ENCODE measurements around the gene C3orf62. TPM values are rescaled to one million over a fixed set of nuclear protein-coding genes. Genes with fewer than 3 reads are reported as not detected.

C3orf62 gene
- total RNA-seq, 1 experiment from 2014 or later, result 5.9 TPM

- no peak for ATAC-seq
- TF ChIP-seq YY1 (IDR thresholded peaks at IDR 0.05; ENCODE audit: extremely low read depth, insufficient replicate concordance, low read depth, low read length), result no peak
- no peak for TF ChIP-seq MAX (IDR thresholded peaks at IDR 0.05)
- no peak for TF ChIP-seq EGR1 (IDR thresholded peaks at IDR 0.05; ENCODE audit: low read depth)
- no peak for TF ChIP-seq ZFX (IDR thresholded peaks at IDR 0.05)
- no peak for TF ChIP-seq POLR2A (IDR thresholded peaks at IDR 0.05; ENCODE audit: borderline replicate concordance, extremely low read depth, insufficient read depth, insufficient read length)
- no peak overlapping the region for H3K27ac ChIP-seq (ENCODE audit: low read depth, low read length)
- intact Hi-C loops (cut with micrococcal nuclease), result no loop called here
- no peaks in the 10 kb centered on the region for H3K9me2 ChIP-seq (ENCODE audit: insufficient read depth)
- H3K79me2 ChIP-seq (ENCODE audit: insufficient read depth, low read length), result no peaks in the 10 kb centered on the region
- no peak overlapping the region for H3K9ac ChIP-seq (ENCODE audit: low read length)
- no peaks in the 10 kb centered on the region for H3K27me3 ChIP-seq (ENCODE audit: insufficient read depth, low read length)
- H3K4me1 ChIP-seq (ENCODE audit: control insufficient read depth in 1 of 2, insufficient read depth in 2 of 2, low read length in 2 of 2), result no peaks in the 10 kb centered on the region
- no peak overlapping the region for H3K4me2 ChIP-seq (ENCODE audit: low read length)
- POLR2A ChIA-PET, result no interaction called here
- no peak for DNase-seq (ENCODE audit: low read depth, low spot score)
- H3K9me3 ChIP-seq (ENCODE audit: control insufficient read depth in 1 of 2, insufficient read depth in 1 of 2, low read depth in 1 of 2, low read length in 2 of 2), result no peaks in the 10 kb centered on the region
- H3K36me3 ChIP-seq (ENCODE audit: control insufficient read depth in 1 of 2, insufficient read depth in 2 of 2, low read length in 2 of 2), result peaks cover 16 to 17% of the 10 kb centered on the region in 2 experiments; a peak in 3 of 4 replicates
- BruUV-seq (replicated peaks), result no TSS peak
- H2AFZ ChIP-seq (ENCODE audit: low read depth, low read length, poor library complexity, severe bottlenecking), result no peak overlapping the region
- RAD21 ChIA-PET (ENCODE audit: low non-redundant PET in 1 of 2, low total read pairs in 2 of 2, uncharacterized antibody in 2 of 2, unreplicated experiment in 2 of 2), result no interaction called here
- no peaks in the 10 kb centered on the region for H4K20me1 ChIP-seq (ENCODE audit: insufficient read depth)
- no peak overlapping the region for H3K4me3 ChIP-seq (replicated peaks in 1 of 2; ENCODE audit: low read depth in 1 of 2, low read length in 2 of 2)
- CTCF ChIA-PET, result no interaction called here
Measured at GRCh38 chr3:49311283-49311682, 34.3 kb upstream of the C3orf62 start.

GRCh38 chr3:49310677-49311076 is 33.6 kb upstream of the C3orf62 start:
- Histone ChIP-seq H3K4me1 (ENCODE audit: control insufficient read depth in 1 of 2, insufficient read depth in 2 of 2, low read length in 2 of 2) (no peaks in the 10 kb centered on the region), H3K9ac (ENCODE audit: low read length) (no peak overlapping the region), H3K4me3 (replicated peaks in 1 of 2; ENCODE audit: low read depth in 1 of 2, low read length in 2 of 2) (no peak overlapping the region), H3K79me2 (ENCODE audit: insufficient read depth, low read length) (no peaks in the 10 kb centered on the region), H4K20me1 (ENCODE audit: insufficient read depth) (no peaks in the 10 kb centered on the region), H3K9me3 (ENCODE audit: control insufficient read depth in 1 of 2, insufficient read depth in 1 of 2, low read depth in 1 of 2, low read length in 2 of 2) (no peaks in the 10 kb centered on the region), H2AFZ (ENCODE audit: low read depth, low read length, poor library complexity, severe bottlenecking) (no peak overlapping the region), H3K27ac (ENCODE audit: low read depth, low read length) (no peak overlapping the region), H3K36me3 (ENCODE audit: control insufficient read depth in 1 of 2, insufficient read depth in 2 of 2, low read length in 2 of 2) (peaks cover 17 to 18% of the 10 kb centered on the region in 2 experiments; a peak in 3 of 4 replicates), H3K4me2 (ENCODE audit: low read length) (no peak overlapping the region), H3K9me2 (ENCODE audit: insufficient read depth) (no peaks in the 10 kb centered on the region), H3K27me3 (ENCODE audit: insufficient read depth, low read length) (no peaks in the 10 kb centered on the region)
- ChIA-PET POLR2A (no interaction called here), RAD21 (ENCODE audit: low non-redundant PET in 1 of 2, low total read pairs in 2 of 2, uncharacterized antibody in 2 of 2, unreplicated experiment in 2 of 2) (no interaction called here), CTCF (no interaction called here)
- ATAC-seq, result no peak
- intact Hi-C loops (cut with micrococcal nuclease), result no loop called here
- no TSS peak for BruUV-seq (replicated peaks)
- DNase-seq (ENCODE audit: low read depth, low spot score), result no peak
- TF ChIP-seq CBX3 (IDR thresholded peaks at IDR 0.05; ENCODE audit: low read depth) (no peak), JUND (IDR thresholded peaks at IDR 0.05) (no peak), REST (IDR thresholded peaks at IDR 0.05; ENCODE audit: low read depth) (no peak), YY1 (IDR thresholded peaks at IDR 0.05; ENCODE audit: extremely low read depth, insufficient replicate concordance, low read depth, low read length) (no peak), EZH2 (IDR thresholded peaks at IDR 0.05) (no peak), FOSL1 (IDR thresholded peaks at IDR 0.05; ENCODE audit: low read depth) (no peak), CEBPB (IDR thresholded peaks at IDR 0.05; ENCODE audit: low read depth) (no peak), SP1 (IDR thresholded peaks at IDR 0.05; ENCODE audit: low read depth) (no peak), RAD21 (IDR thresholded peaks at IDR 0.05; ENCODE audit: low read depth) (no peak), ZBTB33 (IDR thresholded peaks at IDR 0.05; ENCODE audit: extremely low read depth, insufficient replicate concordance, low read length) (no peak), EGR1 (IDR thresholded peaks at IDR 0.05; ENCODE audit: low read depth) (no peak)
